T-cell (primary cell): Measurements from ENCODE around the gene MMAA. TPM values are rescaled to one million over a fixed set of nuclear protein-coding genes. Genes with fewer than 3 reads are reported as not detected.

Experiments
- ATAC-seq, 4 experiments: fragments of 200-7000 bp in 3 of 4; fragments of 150-1000 bp in 1 of 4; cut with Tn5 transposase; replicated peaks in 1 of 4; 1 replicate in 3 of 4; 2 replicates in 1 of 4; pipeline ENCODE4 v1.10.0; 2021; ENCODE audit warnings: moderate library complexity in 3 of 4, mild to moderate bottlenecking in 2 of 4, moderate number of reproducible peaks in 1 of 4
- CTCF ChIA-PET, 2 donors: fragments of 300-600 bp; sonication (Branson Sonifier 250); formaldehyde crosslinking; loops; one replicate each; lab custom pipeline; 2022; ENCODE audit warnings: antibody characterized with exemption in 2 of 2; lab: Charles Lee
- POLR2A ChIA-PET, 2 donors: fragments of 300-600 bp; sonication (Branson Sonifier 250); formaldehyde crosslinking; loops; one replicate each; lab custom pipeline; 2022; ENCODE audit warnings: antibody characterized with exemption in 2 of 2; lab: Charles Lee
- DNase-seq, 35 experiments: peaks; one replicate each; pipeline versions ENCODE4 v3.0.0 to v3.0.0-alpha.2; 2013 to 2023
- H3K27ac ChIP-seq: one replicate; pipeline ENCODE4 v1.5.1; 2013; ENCODE audit warnings: low read length
- H3K27me3 ChIP-seq, 2 experiments: replicated peaks in 1 of 2; 1 replicate in 1 of 2; 2 replicates in 1 of 2; pipeline versions ENCODE4 v1.6.1 to v1.7.0; 2013; ENCODE audit warnings: low read length in 1 of 2, mixed read lengths in 1 of 2; ENCODE audit not compliant: control insufficient read depth in 2 of 2, insufficient read depth in 2 of 2; ENCODE audit errors: extremely low read depth in 1 of 2
- H3K36me3 ChIP-seq, 2 donors: 1 replicate in 1 of 2; 2 replicates in 1 of 2; pipeline versions ENCODE4 v1.6.1 to v1.7.0; 2013; ENCODE audit warnings: low read length in 1 of 2; ENCODE audit not compliant: control insufficient read depth in 2 of 2, insufficient read depth in 1 of 2; ENCODE audit errors: extremely low read depth in 1 of 2
- H3K4me1 ChIP-seq, 2 experiments: 1 replicate in 1 of 2; 2 replicates in 1 of 2; pipeline versions ENCODE4 v1.6.1 to v1.7.0; 2013; ENCODE audit warnings: low read length in 2 of 2, mixed read lengths in 1 of 2; ENCODE audit not compliant: insufficient read depth in 2 of 2, control insufficient read depth in 1 of 2; ENCODE audit errors: extremely low read depth in 1 of 2
- H3K4me3 ChIP-seq, 2 donors: 1 replicate in 1 of 2; 2 replicates in 1 of 2; pipeline versions ENCODE4 v1.5.1 to v1.7.0; 2013; ENCODE audit warnings: mild to moderate bottlenecking in 2 of 2, low read length in 1 of 2, moderate library complexity in 1 of 2; ENCODE audit not compliant: control insufficient read depth in 1 of 2; ENCODE audit errors: extremely low read depth in 1 of 2
- H3K9me3 ChIP-seq: 2 replicates; pipeline ENCODE4 v1.7.0; 2013
- H3K27ac Mint-ChIP-seq, 2 donors: one replicate each; pipeline ENCODE4 v1.8.0; 2020 to 2021; ENCODE audit warnings: mild to moderate bottlenecking in 2 of 2, mixed read lengths in 2 of 2
- H3K27me3 Mint-ChIP-seq, 2 donors: one replicate each; pipeline ENCODE4 v1.8.0; 2021 to 2022; ENCODE audit warnings: mixed read lengths in 2 of 2
- H3K36me3 Mint-ChIP-seq: one replicate; pipeline ENCODE4 v1.8.0; 2021; ENCODE audit warnings: mixed read lengths
- H3K4me1 Mint-ChIP-seq, 3 donors: one replicate each; pipeline ENCODE4 v1.8.0; 2020 to 2022; ENCODE audit warnings: mixed read lengths in 3 of 3, mild to moderate bottlenecking in 1 of 3
- H3K4me3 Mint-ChIP-seq, 3 donors: one replicate each; pipeline ENCODE4 v1.8.0; 2020 to 2022; ENCODE audit warnings: mild to moderate bottlenecking in 3 of 3, mixed read lengths in 3 of 3, moderate library complexity in 3 of 3
- H3K9me3 Mint-ChIP-seq, 3 donors: one replicate each; pipeline ENCODE4 v1.8.0; 2020 to 2022; ENCODE audit warnings: mixed read lengths in 3 of 3
- WGBS: methylation state at CpG from one replicate; pipeline ENCODE4 v1.1.5; 2013; ENCODE audit warnings: missing lambda C conversion rate; ENCODE audit not compliant: insufficient coverage; 5-methylcytosine and 5-hydroxymethylcytosine counted together
- total RNA-seq, 35 experiments: library from RNA in 6 of 35; stranded (reverse) in 6 of 35; fragments of 120-200 nt in 1 of 35; gene quantifications; one replicate each; pipeline versions ENCODE4 v1.2.1 to v1.2.4 and lab custom pipeline; 2013 to 2026

MMAA gene
- total RNA-seq, 5 donors from 2014 or later (not counting 1 experiment from before 2014, with no cell fraction given), result 7.2 to 13.1 (median 10.4) TPM

GRCh38 chr4:145643295-145643694 lies 24.1 kb downstream of the MMAA start:
- WGBS, result no CpG with 5 or more reads among the region's 1 CpG
- no peak overlapping the region for H3K27ac ChIP-seq
- POLR2A ChIA-PET, result interaction anchor here in 1 of 2 donors (0.7 kb wide), 1 partner anchor 13 kb away, joined by 4 read pairs; no protein-coding TSS in a partner anchor
- Mint-ChIP-seq H3K4me1 (peaks cover 0 to 13% (median 0%) of the 10 kb centered on the region in 3 donors), H3K27ac (no peak overlapping the region), H3K27me3 (no peaks in the 10 kb centered on the region), H3K36me3 (peaks cover 60% of the 10 kb centered on the region), H3K4me3 (no peak overlapping the region), H3K9me3 (no peaks in the 10 kb centered on the region)
- CTCF ChIA-PET, result interaction anchor here (0.5 to 0.8 kb wide), 2 partner anchors 9 to 1843 kb away, joined by 3 read pairs; no protein-coding TSS in a partner anchor
- H3K36me3 ChIP-seq, result peaks cover 8 to 33% of the 10 kb centered on the region in 2 donors
- no peak for ATAC-seq
- no peak overlapping the region for H3K4me3 ChIP-seq
- H3K9me3 ChIP-seq, result no peaks in the 10 kb centered on the region
- no peaks in the 10 kb centered on the region for H3K4me1 ChIP-seq
- DNase-seq, result no peak
- H3K27me3 ChIP-seq, result no peaks in the 10 kb centered on the region

- no CpG with 5 or more reads among the region's 3 CpGs for whole genome bisulfite sequencing
- H3K4me1 ChIP-seq, result no peaks in the 10 kb centered on the region
- no peak overlapping the region for H3K4me3 Mint-ChIP-seq
- H3K4me1 Mint-ChIP-seq, result peaks cover 0 to 13% (median 0%) of the 10 kb centered on the region in 3 donors
- H3K27me3 ChIP-seq, result no peaks in the 10 kb centered on the region
- H3K27ac ChIP-seq, result no peak overlapping the region
- H3K4me3 ChIP-seq, result no peak overlapping the region
- ATAC-seq (no peak), DNase-seq (no peak)
- H3K27ac Mint-ChIP-seq, result no peak overlapping the region
- peaks cover 52% of the 10 kb centered on the region for H3K36me3 Mint-ChIP-seq
- no peaks in the 10 kb centered on the region for H3K27me3 Mint-ChIP-seq
- POLR2A ChIA-PET, result no interaction called here
- no peaks in the 10 kb centered on the region for H3K9me3 ChIP-seq
- no peaks in the 10 kb centered on the region for H3K9me3 Mint-ChIP-seq
- H3K36me3 ChIP-seq, result peaks cover 8 to 27% of the 10 kb centered on the region in 2 donors
- CTCF ChIA-PET, result no interaction called here
These were observed 25.5 kb downstream of the MMAA start for GRCh38 chr4:145644699-145645098.

- POLR2A ChIA-PET, result interaction anchor here (0.5 to 1.1 kb wide), 2 partner anchors 13 to 483 kb away, joined by 4 to 5 read pairs; no protein-coding TSS in a partner anchor
- WGBS, result no CpG with 5 or more reads among the region's 1 CpG
- H3K9me3 Mint-ChIP-seq, result peaks cover 15 to 33% (median 18%) of the 10 kb centered on the region in 3 donors
- no peaks in the 10 kb centered on the region for H3K4me1 Mint-ChIP-seq
- no peak overlapping the region for H3K27ac Mint-ChIP-seq
- H3K4me3 Mint-ChIP-seq, result no peak overlapping the region
- no peaks in the 10 kb centered on the region for H3K27me3 ChIP-seq
- CTCF ChIA-PET, result no interaction called here
- no peak for ATAC-seq
- peaks cover 74% of the 10 kb centered on the region for H3K36me3 Mint-ChIP-seq
- H3K4me1 ChIP-seq, result no peaks in the 10 kb centered on the region
- H3K9me3 ChIP-seq, result peaks cover 2% of the 10 kb centered on the region
- H3K36me3 ChIP-seq, result peaks cover 13 to 31% of the 10 kb centered on the region in 2 donors
- no peaks in the 10 kb centered on the region for H3K27me3 Mint-ChIP-seq
- DNase-seq, result no peak
- H3K27ac ChIP-seq, result no peak overlapping the region
- no peak overlapping the region for H3K4me3 ChIP-seq
These were observed 37.0 kb downstream of the MMAA start for GRCh38 chr4:145656156-145656555.

GRCh38 chr4:145660064-145660463 lies 40.9 kb downstream of the MMAA start:
- Histone ChIP-seq H3K36me3 (peaks cover 6 to 14% of the 10 kb centered on the region in 2 donors), H3K27me3 (no peaks in the 10 kb centered on the region), H3K9me3 (peaks cover 2% of the 10 kb centered on the region), H3K4me1 (no peaks in the 10 kb centered on the region), H3K4me3 (no peak overlapping the region), H3K27ac (no peak overlapping the region)
- WGBS, result 96% methylated on average over 2 of the region's 3 CpGs
- ChIA-PET POLR2A (no interaction called here), CTCF (no interaction called here)
- ATAC-seq (no peak), DNase-seq (no peak)
- Mint-ChIP-seq H3K9me3 (peaks cover 23 to 60% (median 30%) of the 10 kb centered on the region in 3 donors), H3K36me3 (peaks cover 64% of the 10 kb centered on the region), H3K4me1 (no peaks in the 10 kb centered on the region), H3K27ac (no peak overlapping the region), H3K27me3 (no peaks in the 10 kb centered on the region), H3K4me3 (no peak overlapping the region)

GRCh38 chr4:145663194-145663593 lies 44.0 kb downstream of the MMAA start:
- H3K27ac Mint-ChIP-seq, result no peak overlapping the region
- no peaks in the 10 kb centered on the region for H3K4me1 Mint-ChIP-seq
- CTCF ChIA-PET, result no interaction called here
- no CpG with 5 or more reads among the region's 3 CpGs for WGBS
- no peak overlapping the region for H3K4me3 Mint-ChIP-seq
- Histone ChIP-seq H3K9me3 (peaks cover 2% of the 10 kb centered on the region), H3K36me3 (peaks cover 2 to 3% of the 10 kb centered on the region in 2 donors), H3K27me3 (no peaks in the 10 kb centered on the region), H3K4me1 (no peaks in the 10 kb centered on the region), H3K4me3 (no peak overlapping the region), H3K27ac (no peak overlapping the region)
- peaks cover 0 to 4% of the 10 kb centered on the region in 2 donors for H3K27me3 Mint-ChIP-seq
- peaks cover 24 to 50% (median 25%) of the 10 kb centered on the region in 3 donors for H3K9me3 Mint-ChIP-seq
- ATAC-seq, result no peak
- DNase-seq, result no peak
- H3K36me3 Mint-ChIP-seq, result peaks cover 33% of the 10 kb centered on the region
- POLR2A ChIA-PET, result no interaction called here

GRCh38 chr4:145665773-145666172 lies 46.6 kb downstream of the MMAA start:
- peaks cover 0 to 4% of the 10 kb centered on the region in 2 donors for H3K27me3 Mint-ChIP-seq
- H3K36me3 ChIP-seq, result no peaks in the 10 kb centered on the region
- H3K27ac Mint-ChIP-seq, result no peak overlapping the region
- no peaks in the 10 kb centered on the region for H3K9me3 ChIP-seq
- no peak overlapping the region for H3K4me3 ChIP-seq
- H3K27ac ChIP-seq, result no peak overlapping the region
- no peak for DNase-seq
- H3K9me3 Mint-ChIP-seq, result peaks cover 12 to 27% (median 13%) of the 10 kb centered on the region in 3 donors
- H3K4me1 Mint-ChIP-seq, result no peaks in the 10 kb centered on the region
- WGBS, result 80% methylated on average over 1 of the region's 1 CpG
- no peaks in the 10 kb centered on the region for H3K27me3 ChIP-seq
- H3K4me3 Mint-ChIP-seq, result no peak overlapping the region
- ATAC-seq, result no peak
- no peaks in the 10 kb centered on the region for H3K4me1 ChIP-seq
- CTCF ChIA-PET, result no interaction called here
- H3K36me3 Mint-ChIP-seq, result peaks cover 7% of the 10 kb centered on the region
- POLR2A ChIA-PET, result no interaction called here
